H9 (cell line): ENCODE results near the gene HIPK2. TPM values are rescaled to one million over a fixed set of nuclear protein-coding genes. Genes with fewer than 3 reads are reported as not detected.

Source experiments
- DNase-seq: peaks from one replicate; pipeline ENCODE4 v3.0.0-alpha.2; 2017
- H2AFZ ChIP-seq: one replicate; pipeline ENCODE4 v1.6.1; 2013; ENCODE audit warnings: mild to moderate bottlenecking, low read length, control low read depth, moderate library complexity
- H2AK5ac ChIP-seq: 2 replicates; pipeline ENCODE4 v1.6.1; 2013; ENCODE audit warnings: low read length, control low read depth, mixed read lengths; ENCODE audit not compliant: insufficient read length
- H2BK120ac ChIP-seq: one replicate; pipeline ENCODE4 v1.6.1; 2013; ENCODE audit warnings: low read depth, mild to moderate bottlenecking, low read length, control low read depth, inconsistent platforms; ENCODE audit not compliant: poor library complexity, severe bottlenecking
- H2BK12ac ChIP-seq: 2 replicates; pipeline ENCODE4 v1.6.1; 2013; ENCODE audit warnings: low read length, control low read depth, mixed read lengths, low read depth; ENCODE audit not compliant: insufficient read length
- H2BK15ac ChIP-seq: 2 replicates; pipeline ENCODE4 v1.6.1; 2013; ENCODE audit warnings: low read depth, low read length, control low read depth
- H2BK20ac ChIP-seq: one replicate; pipeline ENCODE4 v1.6.1; 2013; ENCODE audit warnings: low read depth, mild to moderate bottlenecking, low read length, control low read depth, inconsistent platforms; ENCODE audit not compliant: poor library complexity, severe bottlenecking
- H2BK5ac ChIP-seq: 2 replicates; pipeline ENCODE4 v1.6.1; 2013; ENCODE audit warnings: low read length, control low read depth, mixed read lengths; ENCODE audit not compliant: insufficient read length
- H3K14ac ChIP-seq: 2 replicates; pipeline ENCODE4 v1.6.1; 2013; ENCODE audit warnings: low read length, control low read depth; ENCODE audit not compliant: insufficient read depth
- H3K18ac ChIP-seq: 2 replicates; pipeline ENCODE4 v1.6.1; 2013; ENCODE audit warnings: low read depth, mild to moderate bottlenecking, mixed read lengths, low read length, control low read depth; ENCODE audit not compliant: insufficient read length
- H3K23ac ChIP-seq: 2 replicates; pipeline ENCODE4 v1.6.1; 2013; ENCODE audit warnings: low read length, control low read depth, mixed read lengths, low read depth; ENCODE audit not compliant: insufficient read length
- H3K23me2 ChIP-seq: 2 replicates; pipeline ENCODE4 v1.6.1; 2013; ENCODE audit warnings: low read depth, mild to moderate bottlenecking, mixed read lengths, low read length, control low read depth; ENCODE audit not compliant: insufficient read length, poor library complexity, severe bottlenecking
- H3K27ac ChIP-seq: 2 replicates; pipeline ENCODE4 v1.5.1; 2013; ENCODE audit warnings: low read length, control low read depth, mixed read lengths, low read depth; ENCODE audit not compliant: insufficient read length
- H3K27me3 ChIP-seq: 2 replicates; pipeline ENCODE4 v1.6.1; 2013; ENCODE audit warnings: low read length, control low read depth, inconsistent platforms; ENCODE audit not compliant: insufficient read depth
- H3K4ac ChIP-seq: 2 replicates; pipeline ENCODE4 v1.6.1; 2013; ENCODE audit warnings: low read depth, mild to moderate bottlenecking, control low read depth, inconsistent platforms, low read length, moderate library complexity
- H3K4me1 ChIP-seq: 2 replicates; pipeline ENCODE4 v1.6.1; 2013; ENCODE audit warnings: low read length, control low read depth, inconsistent platforms; ENCODE audit not compliant: insufficient read depth
- H3K4me2 ChIP-seq: 2 replicates; pipeline ENCODE4 v1.6.1; 2013; ENCODE audit warnings: low read length, control low read depth, mixed read lengths; ENCODE audit not compliant: insufficient read length, insufficient read depth
- H3K56ac ChIP-seq: 2 replicates; pipeline ENCODE4 v1.6.1; 2013; ENCODE audit warnings: low read depth, mild to moderate bottlenecking, mixed read lengths, low read length, control low read depth; ENCODE audit not compliant: insufficient read length
- H3K79me1 ChIP-seq: 2 replicates; pipeline ENCODE4 v1.6.1; 2013; ENCODE audit warnings: low read depth, mild to moderate bottlenecking, moderate library complexity, low read length, control low read depth, inconsistent platforms; ENCODE audit not compliant: insufficient read depth, poor library complexity, severe bottlenecking
- H3K79me2 ChIP-seq: 2 replicates; pipeline ENCODE4 v1.6.1; 2013; ENCODE audit warnings: low read length, control low read depth, inconsistent platforms; ENCODE audit not compliant: insufficient read depth
- H3K9ac ChIP-seq: 2 replicates; pipeline ENCODE4 v1.6.1; 2013; ENCODE audit warnings: low read length, control low read depth, mixed read lengths; ENCODE audit not compliant: insufficient read length; ENCODE audit errors: extremely low read depth
- H3K9me3 ChIP-seq: one replicate; pipeline ENCODE4 v1.6.1; 2013; ENCODE audit warnings: low read depth, low read length, inconsistent platforms; ENCODE audit not compliant: control insufficient read depth
- H3T11ph ChIP-seq: one replicate; pipeline ENCODE4 v1.6.1; 2013; ENCODE audit warnings: mild to moderate bottlenecking, low read length, control low read depth, inconsistent platforms
- H4K20me1 ChIP-seq: one replicate; pipeline ENCODE4 v1.6.1; 2013; ENCODE audit not compliant: control insufficient read depth, insufficient read length, insufficient read depth
- H4K5ac ChIP-seq: 2 replicates; pipeline ENCODE4 v1.6.1; 2013; ENCODE audit warnings: low read depth, mild to moderate bottlenecking, mixed read lengths, low read length, control low read depth; ENCODE audit not compliant: insufficient read length
- H4K8ac ChIP-seq: replicated peaks from 2 replicates; pipeline ENCODE4 v1.6.1; 2013; ENCODE audit warnings: low read length, control low read depth, mixed read lengths, low read depth; ENCODE audit not compliant: insufficient read length
- H4K91ac ChIP-seq: 2 replicates; pipeline ENCODE4 v1.6.1; 2013; ENCODE audit warnings: low read depth, mild to moderate bottlenecking, moderate library complexity, mixed read lengths, low read length, control low read depth; ENCODE audit not compliant: insufficient read length
- H3K27ac Mint-ChIP-seq, 3 experiments: 2 replicates in 2 of 3; 3 replicates in 1 of 3; pipeline ENCODE4 v1.8.0; 2020 to 2021; ENCODE audit warnings: mixed read lengths in 3 of 3, mild to moderate bottlenecking in 1 of 3, moderate library complexity in 1 of 3
- H3K27me3 Mint-ChIP-seq: 2 replicates; pipeline ENCODE4 v1.8.0; 2021; ENCODE audit warnings: low read depth, mild to moderate bottlenecking, moderate library complexity, mixed read lengths
- H3K36me3 Mint-ChIP-seq, 3 experiments: 2 replicates in 2 of 3; 3 replicates in 1 of 3; pipeline ENCODE4 v1.8.0; 2020 to 2021; ENCODE audit warnings: low read depth in 3 of 3, mixed read lengths in 3 of 3; ENCODE audit not compliant: insufficient read depth in 1 of 3
- H3K4me1 Mint-ChIP-seq, 2 experiments: 2 replicates each; pipeline ENCODE4 v1.8.0; 2020; ENCODE audit warnings: mixed read lengths in 2 of 2
- H3K4me3 Mint-ChIP-seq, 2 experiments: 2 replicates in 1 of 2; 3 replicates in 1 of 2; pipeline ENCODE4 v1.8.0; 2020 to 2021; ENCODE audit warnings: mild to moderate bottlenecking in 2 of 2, mixed read lengths in 2 of 2, moderate library complexity in 1 of 2
- H3K9me3 Mint-ChIP-seq, 2 experiments: 2 replicates in 1 of 2; 3 replicates in 1 of 2; pipeline ENCODE4 v1.8.0; 2020; ENCODE audit warnings: mild to moderate bottlenecking in 2 of 2, mixed read lengths in 2 of 2, moderate library complexity in 1 of 2
- CTCF ChIP-seq: fragments of 200-600 bp; sonication (generic); conservative IDR thresholded peaks from 3 replicates; pipeline ENCODE4 v1.8.0; 2021; ENCODE audit warnings: antibody characterized with exemption, mild to moderate bottlenecking
- WGBS: extraction: QIAGEN DNeasy Blood & Tissue Kit; methylation state at CpG from one replicate; pipeline ENCODE4 v1.1.7; 2013; ENCODE audit warnings: missing lambda C conversion rate, low lambda C conversion rate, mixed read lengths; ENCODE audit not compliant: insufficient read length; ENCODE audit errors: extremely low coverage; 5-methylcytosine and 5-hydroxymethylcytosine counted together
- total RNA-seq: library from RNA; stranded (reverse); gene quantifications from 2 replicates; pipeline ENCODE4 v1.2.1, GENCODE V29; 2021

Gene HIPK2
- total RNA-seq, 1 experiment from 2014 or later, result 21.9 TPM

- Histone ChIP-seq H4K91ac (no peak overlapping the region), H3K79me1 (no peaks in the 10 kb centered on the region), H3K56ac (no peak overlapping the region), H4K8ac (no peak overlapping the region), H3K4me2 (no peak overlapping the region), H3K18ac (no peak overlapping the region), H3K9ac (no peak overlapping the region), H3K9me3 (no peaks in the 10 kb centered on the region), H4K5ac (no peak overlapping the region), H3K23me2 (no peaks in the 10 kb centered on the region), H3K27ac (no peak overlapping the region), H3K79me2 (no peaks in the 10 kb centered on the region), H2BK20ac (no peak overlapping the region), H3K4ac (no peak overlapping the region), H2AK5ac (no peak overlapping the region), H3T11ph (no peak overlapping the region), H3K14ac (no peak overlapping the region), H2BK15ac (no peak overlapping the region), H2BK120ac (no peak overlapping the region), H3K23ac (no peak overlapping the region), H2BK12ac (no peak overlapping the region), H3K27me3 (no peaks in the 10 kb centered on the region), H4K20me1 (no peaks in the 10 kb centered on the region), H2AFZ (no peak overlapping the region), H3K4me1 (no peaks in the 10 kb centered on the region; the same call in 1 of the 2 replicates), H2BK5ac (no peak overlapping the region)
- peak overlapping the region in 1 of 3 experiments; percentile 65; a peak in 1 of 7 replicates for H3K27ac Mint-ChIP-seq
- peaks cover 21 to 22% of the 10 kb centered on the region in 2 experiments for H3K4me1 Mint-ChIP-seq
- H3K4me3 Mint-ChIP-seq, result no peak overlapping the region
- H3K36me3 Mint-ChIP-seq, result no peaks in the 10 kb centered on the region
- DNase-seq, result no peak
- no CpG with 5 or more reads among the region's 2 CpGs for WGBS
- H3K9me3 Mint-ChIP-seq, result no peaks in the 10 kb centered on the region
- no peak for TF ChIP-seq CTCF
- no peaks in the 10 kb centered on the region for H3K27me3 Mint-ChIP-seq
These were observed 34.4 kb downstream of the HIPK2 start for GRCh38 chr7:139743267-139743966.
